Astrocyte of the cerebellum (primary cell): Measurements from ENCODE around the gene NYNRIN.
"Not testable (repeated sequence)": the region's sequence is repeated elsewhere in the genome, so short reads cannot be mapped to it uniquely, and the experiment has no call there.

Experiments
- DNase-seq: peaks from one replicate; pipeline ENCODE4 v3.0.0-alpha.2; 2011; ENCODE audit warnings: low read depth
- H3K4me3 ChIP-seq: 2 replicates; pipeline ENCODE4 v1.5.1; 2011; ENCODE audit warnings: mild to moderate bottlenecking, low read depth, low read length, moderate library complexity
- in situ Hi-C: cut with HindIII; loops from 2 replicates; pipeline ENCODE4 v1.10.0; 2017; ENCODE audit warnings: low sequenced_read_pairs
- TF ChIP-seq, protein P1 (sequence below): IDR thresholded peaks from 2 replicates; pipeline ENCODE4 v1.5.1; 2012; ENCODE audit warnings: low read length, low read depth, moderate library complexity, mild to moderate bottlenecking; ENCODE audit errors: missing control alignments

NYNRIN gene

GRCh38 chr14:24384169-24384568 is 14.6 kb upstream of the NYNRIN start:
- DNase-seq: no peak
- in situ Hi-C loops: no loop called here
- TF ChIP-seq, protein P1, sequence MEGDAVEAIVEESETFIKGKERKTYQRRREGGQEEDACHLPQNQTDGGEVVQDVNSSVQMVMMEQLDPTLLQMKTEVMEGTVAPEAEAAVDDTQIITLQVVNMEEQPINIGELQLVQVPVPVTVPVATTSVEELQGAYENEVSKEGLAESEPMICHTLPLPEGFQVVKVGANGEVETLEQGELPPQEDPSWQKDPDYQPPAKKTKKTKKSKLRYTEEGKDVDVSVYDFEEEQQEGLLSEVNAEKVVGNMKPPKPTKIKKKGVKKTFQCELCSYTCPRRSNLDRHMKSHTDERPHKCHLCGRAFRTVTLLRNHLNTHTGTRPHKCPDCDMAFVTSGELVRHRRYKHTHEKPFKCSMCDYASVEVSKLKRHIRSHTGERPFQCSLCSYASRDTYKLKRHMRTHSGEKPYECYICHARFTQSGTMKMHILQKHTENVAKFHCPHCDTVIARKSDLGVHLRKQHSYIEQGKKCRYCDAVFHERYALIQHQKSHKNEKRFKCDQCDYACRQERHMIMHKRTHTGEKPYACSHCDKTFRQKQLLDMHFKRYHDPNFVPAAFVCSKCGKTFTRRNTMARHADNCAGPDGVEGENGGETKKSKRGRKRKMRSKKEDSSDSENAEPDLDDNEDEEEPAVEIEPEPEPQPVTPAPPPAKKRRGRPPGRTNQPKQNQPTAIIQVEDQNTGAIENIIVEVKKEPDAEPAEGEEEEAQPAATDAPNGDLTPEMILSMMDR: no peak
- no peak overlapping the region for H3K4me3 ChIP-seq

GRCh38 chr14:24385524-24385923 is 13.3 kb upstream of the NYNRIN start:
- TF ChIP-seq, protein P1: no peak
- in situ Hi-C loops: no loop called here

GRCh38 chr14:24387009-24387345 is 11.8 kb upstream of the NYNRIN start:
- DNase-seq: no peak
- H3K4me3 ChIP-seq: no peak overlapping the region
- TF ChIP-seq, protein P1: no peak
- in situ Hi-C loops: no loop called here

More at GRCh38 chr14:24385524-24385923, 13.3 kb upstream of the NYNRIN start:
- no peak for DNase-seq
- no peak overlapping the region for H3K4me3 ChIP-seq

- in situ Hi-C loops, H3K4me3 ChIP-seq, DNase-seq: not testable (repeated sequence)
Measured at GRCh38 chr14:24387579-24387978, 11.2 kb upstream of the NYNRIN start.

- in situ Hi-C loops: no loop called here
- no peak for DNase-seq
- no peak overlapping the region for H3K4me3 ChIP-seq
- TF ChIP-seq, protein P1: no peak
Measured at GRCh38 chr14:24388474-24389179, 10.2 kb upstream of the NYNRIN start.

GRCh38 chr14:24389226-24389848 is 9.5 kb upstream of the NYNRIN start:
- in situ Hi-C loops: no loop called here
- DNase-seq: no peak
- TF ChIP-seq, protein P1: no peak
- H3K4me3 ChIP-seq: no peak overlapping the region

- in situ Hi-C loops: no loop called here
- TF ChIP-seq, protein P1: no peak
Measured at GRCh38 chr14:24390701-24391468, 7.9 kb upstream of the NYNRIN start.

More at GRCh38 chr14:24390701-24391468, 7.9 kb upstream of the NYNRIN start:
- DNase-seq: no peak
- H3K4me3 ChIP-seq: no peak overlapping the region
